Neural progenitor cell (in vitro differentiated cells): ENCODE results near the gene GALK2. TPM values are rescaled to one million over a fixed set of nuclear protein-coding genes. Genes with fewer than 3 reads are reported as not detected.

Experiments used
- DNase-seq: peaks from one replicate; pipeline ENCODE4 v3.0.0-alpha.2; 2016; ENCODE audit warnings: low spot score
- H2AFZ ChIP-seq: fragments of 200-600 bp; sonication (generic); replicated peaks from 2 replicates; pipeline ENCODE4 v1.6.1; 2016; ENCODE audit warnings: antibody characterized with exemption
- H3F3A ChIP-seq: fragments of 200-600 bp; sonication (generic); 2 replicates; pipeline ENCODE4 v1.6.1; 2016; ENCODE audit warnings: antibody characterized with exemption, low read depth
- H3K27ac ChIP-seq: fragments of 200-600 bp; sonication (generic); 2 replicates; pipeline ENCODE4 v1.5.1; 2016; ENCODE audit warnings: mild to moderate bottlenecking
- H3K27me3 ChIP-seq: fragments of 200-600 bp; sonication (generic); 2 replicates; pipeline ENCODE4 v1.6.1; 2016; ENCODE audit warnings: mild to moderate bottlenecking, moderate library complexity
- H3K36me3 ChIP-seq: fragments of 200-600 bp; sonication (generic); 2 replicates; pipeline ENCODE4 v1.5.1; 2016
- H3K4me1 ChIP-seq: fragments of 200-600 bp; sonication (generic); 2 replicates; pipeline ENCODE4 v1.6.1; 2016; ENCODE audit warnings: mixed run types
- H3K4me2 ChIP-seq: fragments of 200-600 bp; sonication (generic); 2 replicates; pipeline ENCODE4 v1.6.1; 2016
- H3K4me3 ChIP-seq: fragments of 200-600 bp; sonication (generic); 2 replicates; pipeline ENCODE4 v1.5.1; 2016
- H3K79me2 ChIP-seq: fragments of 200-600 bp; sonication (generic); 2 replicates; pipeline ENCODE4 v1.6.1; 2016; ENCODE audit warnings: low read depth
- H3K9ac ChIP-seq: fragments of 200-600 bp; sonication (generic); 2 replicates; pipeline ENCODE4 v1.6.1; 2016
- H3K9me3 ChIP-seq: fragments of 200-600 bp; sonication (generic); 2 replicates; pipeline ENCODE4 v1.5.1; 2016; ENCODE audit warnings: low read depth
- H4K20me1 ChIP-seq: fragments of 200-600 bp; sonication (generic); 2 replicates; pipeline ENCODE4 v1.6.1; 2016; ENCODE audit warnings: low read depth
- H3K27ac Mint-ChIP-seq: 3 replicates; pipeline ENCODE4 v1.8.0; 2021; ENCODE audit warnings: mixed read lengths
- H3K27me3 Mint-ChIP-seq: 2 replicates; pipeline ENCODE4 v1.8.0; 2022; ENCODE audit warnings: low read depth, mild to moderate bottlenecking, inconsistent platforms, moderate library complexity, mixed read lengths; ENCODE audit not compliant: insufficient read depth
- H3K36me3 Mint-ChIP-seq: 3 replicates; pipeline ENCODE4 v1.8.0; 2021; ENCODE audit warnings: mixed read lengths
- H3K4me1 Mint-ChIP-seq: 3 replicates; pipeline ENCODE4 v1.8.0; 2021; ENCODE audit warnings: mixed read lengths
- H3K4me3 Mint-ChIP-seq: 3 replicates; pipeline ENCODE4 v1.8.0; 2021; ENCODE audit warnings: mild to moderate bottlenecking, moderate library complexity, mixed read lengths
- H3K9me3 Mint-ChIP-seq: 3 replicates; pipeline ENCODE4 v1.8.0; 2020; ENCODE audit warnings: mixed read lengths
- CTCF ChIP-seq: fragments of 200-600 bp; sonication (generic); IDR thresholded peaks from 2 replicates; pipeline ENCODE4 v1.5.1; 2017; ENCODE audit warnings: antibody characterized with exemption, mild to moderate bottlenecking
- EZH2 ChIP-seq: fragments of 200-600 bp; sonication (generic); IDR thresholded peaks from 2 replicates; pipeline ENCODE4 v1.6.1; 2017; ENCODE audit warnings: antibody characterized with exemption, mild to moderate bottlenecking, moderate library complexity
- EZH2phosphoT487 ChIP-seq: fragments of 200-600 bp; sonication (generic); IDR thresholded peaks from 2 replicates; pipeline ENCODE4 v1.6.1; 2017; ENCODE audit warnings: antibody characterized with exemption
- total RNA-seq: library from RNA; depleted of rRNA; stranded (reverse); fragments of >200 nt; gene quantifications from 2 replicates; pipeline ENCODE4 v1.2.3, GENCODE V29; 2015; ENCODE audit warnings: low replicate concordance

GALK2 gene
- total RNA-seq, 1 donor from 2014 or later: 19.0 TPM

GRCh38 chr15:49151831-49152230 lies 18.2 kb upstream of the GALK2 start:
- H3K27me3 Mint-ChIP-seq: peaks cover 2% of the 10 kb centered on the region
- Histone ChIP-seq H3K9me3 (no peaks in the 10 kb centered on the region), H3K9ac (no peak overlapping the region), H3K4me1 (peaks cover 15% of the 10 kb centered on the region), H2AFZ (no peak overlapping the region), H3F3A (peaks cover 16% of the 10 kb centered on the region), H3K4me3 (no peak overlapping the region), H4K20me1 (peaks cover 45% of the 10 kb centered on the region), H3K79me2 (peaks cover 96% of the 10 kb centered on the region), H3K27ac (no peak overlapping the region), H3K36me3 (no peaks in the 10 kb centered on the region), H3K27me3 (no peaks in the 10 kb centered on the region), H3K4me2 (no peak overlapping the region)
- no peak for TF ChIP-seq EZH2phosphoT487
- no peak for TF ChIP-seq CTCF
- peaks cover 20% of the 10 kb centered on the region for H3K4me1 Mint-ChIP-seq
- no peak overlapping the region for H3K4me3 Mint-ChIP-seq
- no peak for DNase-seq
- H3K27ac Mint-ChIP-seq: no peak overlapping the region
- H3K9me3 Mint-ChIP-seq: no peaks in the 10 kb centered on the region
- no peaks in the 10 kb centered on the region for H3K36me3 Mint-ChIP-seq

- H3K27me3 Mint-ChIP-seq: peaks cover 2% of the 10 kb centered on the region
- H3K79me2 ChIP-seq: peaks cover 92% of the 10 kb centered on the region
- peaks cover 9% of the 10 kb centered on the region for H3F3A ChIP-seq
- no peaks in the 10 kb centered on the region for H3K9me3 ChIP-seq
- peaks cover 24% of the 10 kb centered on the region for H3K4me1 Mint-ChIP-seq
- no peaks in the 10 kb centered on the region for H3K9me3 Mint-ChIP-seq
- H3K27me3 ChIP-seq: no peaks in the 10 kb centered on the region
- TF ChIP-seq CTCF (no peak), EZH2phosphoT487 (no peak), EZH2 (no peak)
- H4K20me1 ChIP-seq: peaks cover 36% of the 10 kb centered on the region
- no peak overlapping the region for H3K4me3 ChIP-seq
- H3K4me3 Mint-ChIP-seq: peak overlapping the region; percentile 59
- H3K9ac ChIP-seq: no peak overlapping the region
- no peak for DNase-seq
- H3K27ac ChIP-seq: no peak overlapping the region
- H3K4me2 ChIP-seq: no peak overlapping the region
- no peaks in the 10 kb centered on the region for H3K36me3 ChIP-seq
- H3K27ac Mint-ChIP-seq: no peak overlapping the region
- H3K4me1 ChIP-seq: peaks cover 18% of the 10 kb centered on the region
- no peaks in the 10 kb centered on the region for H3K36me3 Mint-ChIP-seq
- no peak overlapping the region for H2AFZ ChIP-seq
Measured at GRCh38 chr15:49152552-49153312, 17.3 kb upstream of the GALK2 start.

- no peaks in the 10 kb centered on the region for H3K36me3 ChIP-seq
- H3K4me1 Mint-ChIP-seq: peaks cover 24% of the 10 kb centered on the region
- H3K27ac Mint-ChIP-seq: peak overlapping the region; percentile 35
- H3K4me3 Mint-ChIP-seq: peak overlapping the region; percentile 100
- no peak for DNase-seq
- H3K27ac ChIP-seq: no peak overlapping the region
- H3K27me3 ChIP-seq: no peaks in the 10 kb centered on the region
- H3K36me3 Mint-ChIP-seq: no peaks in the 10 kb centered on the region
- peak overlapping the region; percentile 95 for H3K9ac ChIP-seq
- H3K4me3 ChIP-seq: peak overlapping the region; percentile 96
- H3K9me3 ChIP-seq: no peaks in the 10 kb centered on the region
- peaks cover 2% of the 10 kb centered on the region for H3K27me3 Mint-ChIP-seq
- H2AFZ ChIP-seq: no peak overlapping the region
- peaks cover 19% of the 10 kb centered on the region for H4K20me1 ChIP-seq
- H3K4me2 ChIP-seq: peak overlapping the region; percentile 77
- H3K79me2 ChIP-seq: peaks cover 76% of the 10 kb centered on the region
- no peak for TF ChIP-seq EZH2
- TF ChIP-seq EZH2phosphoT487: no peak
- TF ChIP-seq CTCF: no peak
- peaks cover 9% of the 10 kb centered on the region for H3F3A ChIP-seq
- no peaks in the 10 kb centered on the region for H3K9me3 Mint-ChIP-seq
- peaks cover 18% of the 10 kb centered on the region for H3K4me1 ChIP-seq
Measured at GRCh38 chr15:49154359-49154758, 15.7 kb upstream of the GALK2 start.
